ENCODE results near the gene ZC3H18. TPM values are rescaled to one million over a fixed set of nuclear protein-coding genes. Genes with fewer than 3 reads are reported as not detected.

ZC3H18 gene
- total RNA-seq, 1 experiment from 2014 or later = 21.0 TPM

DNA sequence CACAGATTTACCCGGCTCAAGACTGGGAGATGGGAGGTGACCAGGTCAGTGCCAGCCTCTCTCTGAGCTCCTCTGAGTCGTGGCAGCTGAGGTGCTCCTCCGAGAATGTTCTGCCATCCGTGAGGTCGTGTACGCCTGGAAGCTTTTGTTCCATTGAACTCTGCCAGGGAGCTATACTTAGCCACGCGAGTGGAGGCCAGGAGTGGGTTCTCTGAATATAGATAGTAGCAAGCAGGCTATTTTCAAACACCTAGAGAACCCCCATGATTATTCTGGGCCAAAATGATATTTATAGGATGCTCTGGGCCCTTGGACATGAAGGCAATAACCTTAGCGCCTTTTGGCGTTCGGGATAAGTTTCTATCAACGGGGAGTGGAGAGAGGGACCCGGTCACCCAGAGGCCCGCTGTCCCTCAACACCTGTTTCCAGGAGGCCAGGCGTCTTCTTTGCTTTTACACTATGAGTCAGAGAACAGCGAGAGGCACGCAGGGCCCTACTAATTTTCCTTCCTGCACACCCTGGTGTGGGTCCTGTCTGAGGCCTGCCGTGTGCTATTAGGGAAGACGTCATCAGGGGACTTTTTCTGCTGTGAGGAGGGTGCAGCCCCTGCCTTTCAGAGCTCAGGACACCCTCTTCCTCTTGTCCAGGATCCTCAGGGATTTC, 103.6 kb downstream of the ZC3H18 start:
- Histone ChIP-seq H3K27me3 (no peaks in the 10 kb centered on the region), H3K27ac (no peak overlapping the region), H3K4me1 (no peaks in the 10 kb centered on the region), H3K36me3 (no peaks in the 10 kb centered on the region), H3K9me3 (replicated peaks) (no peaks in the 10 kb centered on the region), H3K4me3 (no peak overlapping the region)
- peak in 1 of 2 experiments; percentile 27 for DNase-seq

DNA sequence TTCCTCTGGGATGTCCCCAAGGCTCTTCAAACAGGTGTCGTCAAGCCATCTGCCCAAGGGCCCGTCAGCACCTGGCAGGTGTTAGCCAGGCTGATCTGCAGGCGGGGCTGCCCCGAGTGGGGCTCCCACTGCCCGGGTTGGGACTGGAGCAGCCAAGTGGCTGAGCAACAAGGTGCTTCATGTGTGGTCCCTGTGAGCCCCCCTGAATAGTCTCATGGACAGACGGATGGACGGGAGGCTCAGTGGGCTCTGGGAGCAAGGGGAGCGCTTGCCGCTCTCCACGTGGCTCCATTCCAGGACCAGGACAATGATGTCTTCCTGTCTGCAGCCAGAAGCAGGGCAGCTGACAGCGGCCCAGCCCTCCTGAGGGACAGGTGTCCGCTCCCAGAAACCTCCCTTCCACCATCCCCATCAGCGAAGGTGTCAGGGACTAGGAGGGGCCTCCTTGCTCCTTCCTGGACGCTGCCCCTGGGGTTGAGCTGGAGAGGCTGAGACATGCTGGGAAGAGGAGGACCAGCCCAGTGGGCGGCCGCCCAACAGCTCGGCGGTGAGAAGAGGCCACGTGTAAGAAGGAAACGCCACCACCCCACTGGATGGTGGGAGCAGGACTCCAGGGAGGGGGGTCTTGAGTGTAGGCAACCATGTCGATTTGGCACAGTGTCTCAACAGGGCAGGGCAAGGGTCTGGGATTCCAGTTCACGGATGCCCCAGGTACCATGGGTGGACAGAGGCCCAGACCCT, 106.5 kb downstream of the ZC3H18 start:
- Histone ChIP-seq H3K36me3 (no peaks in the 10 kb centered on the region), H3K27me3 (no peaks in the 10 kb centered on the region), H3K27ac (no peak overlapping the region), H3K4me1 (no peaks in the 10 kb centered on the region), H3K9me3 (replicated peaks) (no peaks in the 10 kb centered on the region), H3K4me3 (no peak overlapping the region)
- no peak for DNase-seq

DNA sequence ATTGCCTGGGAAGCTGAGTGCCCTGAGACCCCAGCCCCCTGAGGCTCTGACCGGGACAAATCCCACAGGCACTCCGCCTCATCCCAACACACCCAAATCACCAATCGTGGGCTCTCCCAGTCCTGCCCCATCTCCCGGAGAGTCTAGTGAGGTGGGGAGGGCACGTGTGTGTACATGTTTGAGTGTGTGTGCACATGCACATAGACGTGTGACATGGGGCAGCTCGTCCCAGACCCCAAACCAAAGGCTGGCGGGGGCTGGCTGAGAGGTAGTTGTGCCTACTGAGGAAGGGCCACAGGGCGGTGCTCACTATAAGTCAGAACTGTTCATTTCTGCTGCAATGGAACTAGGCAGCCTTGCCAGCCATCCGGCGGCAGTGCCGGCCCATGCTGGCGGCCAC, 107.5 kb downstream of the ZC3H18 start:
- Histone ChIP-seq H3K27ac (no peak overlapping the region), H3K27me3 (no peaks in the 10 kb centered on the region), H3K4me1 (no peaks in the 10 kb centered on the region), H3K36me3 (no peaks in the 10 kb centered on the region), H3K4me3 (no peak overlapping the region), H3K9me3 (replicated peaks) (no peaks in the 10 kb centered on the region)
- no peak for DNase-seq

DNA sequence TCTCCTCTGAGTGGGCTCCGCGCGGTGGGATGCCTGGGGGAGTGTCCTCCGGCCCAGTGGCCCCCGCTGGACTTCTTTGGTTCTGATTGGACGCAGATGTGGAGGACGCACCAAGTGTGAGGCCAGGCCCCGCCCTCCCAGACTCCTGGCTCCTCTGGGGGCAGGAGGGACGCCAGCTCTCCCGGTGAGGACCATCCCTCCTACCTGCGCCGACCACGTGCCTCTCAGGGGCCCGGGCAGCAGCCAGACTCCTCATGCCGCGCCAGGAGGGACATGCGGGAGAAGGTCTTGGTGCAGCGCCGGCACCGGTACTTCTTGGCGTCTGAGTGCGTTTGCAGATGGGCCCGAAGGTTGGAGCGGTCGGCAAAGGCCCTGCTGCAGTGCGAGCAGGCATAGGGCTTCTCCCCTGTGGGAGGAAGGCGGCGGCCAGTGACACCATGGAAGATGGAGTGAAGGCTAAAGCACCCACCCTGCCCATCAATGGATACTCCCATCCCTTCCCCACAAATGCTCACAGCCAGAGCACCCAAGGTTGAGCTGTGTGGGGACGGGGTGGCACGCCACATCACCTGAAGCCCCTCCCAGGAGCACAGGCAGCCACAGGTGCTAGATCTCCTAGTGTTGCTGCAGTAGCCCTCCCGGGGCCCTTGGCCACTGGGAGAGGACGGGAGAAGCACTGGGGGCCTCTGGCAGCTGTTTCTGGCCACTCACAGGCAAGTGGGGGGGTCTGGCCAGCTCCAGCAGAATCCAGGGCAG, 108.2 kb downstream of the ZC3H18 start:
- no peaks in the 10 kb centered on the region for H3K4me1 ChIP-seq

GRCh38 chr16:88680554-88681083, 110.4 kb downstream of the ZC3H18 start:
- Histone ChIP-seq H3K9me3 (replicated peaks) (no peaks in the 10 kb centered on the region), H3K36me3 (no peaks in the 10 kb centered on the region), H3K4me1 (peaks cover 5% of the 10 kb centered on the region; the same call in 1 of the 2 replicates), H3K4me3 (no peak overlapping the region), H3K27ac (no peak overlapping the region), H3K27me3 (no peaks in the 10 kb centered on the region)
- DNase-seq = no peak

More for the DNA sequence above, 108.2 kb downstream of the ZC3H18 start:
- H3K27ac ChIP-seq = no peak overlapping the region
- no peak for DNase-seq
- no peak overlapping the region for H3K4me3 ChIP-seq
- no peaks in the 10 kb centered on the region for H3K9me3 ChIP-seq (replicated peaks)
- no peaks in the 10 kb centered on the region for H3K27me3 ChIP-seq
- no peaks in the 10 kb centered on the region for H3K36me3 ChIP-seq

DNA sequence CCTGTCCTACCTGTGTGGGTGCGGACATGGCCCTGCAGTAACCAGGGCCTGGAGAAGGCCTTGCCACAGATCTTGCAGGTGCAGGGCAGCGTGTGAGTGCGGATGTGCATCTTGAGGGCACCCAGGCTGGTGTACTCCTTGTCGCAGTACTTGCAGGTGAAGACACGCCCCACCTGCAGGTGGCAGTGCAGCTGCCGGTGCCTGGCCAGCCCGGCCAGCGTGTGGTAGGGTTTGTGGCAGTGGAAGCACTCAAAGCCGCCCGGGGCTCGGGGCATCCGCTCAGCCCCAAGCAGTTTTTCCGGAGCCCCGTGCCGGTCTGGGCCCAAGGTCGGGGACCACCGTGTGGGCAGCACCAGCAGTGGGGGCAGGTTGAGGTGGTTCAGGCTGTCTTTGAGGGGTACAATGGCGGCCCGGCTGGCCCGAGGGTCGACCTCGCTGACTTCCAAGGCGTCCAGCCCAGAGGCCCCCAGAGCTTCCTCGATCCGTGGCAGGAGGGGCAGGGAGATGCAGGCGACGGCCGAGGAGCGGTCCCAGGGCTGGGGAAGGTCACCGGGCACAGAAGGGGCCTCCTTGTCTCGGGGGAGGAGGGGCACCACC, 111.0 kb downstream of the ZC3H18 start:
- DNase-seq = no peak
- H3K4me3 ChIP-seq = no peak overlapping the region
- peaks cover 5% of the 10 kb centered on the region; the same call in 1 of the 2 replicates for H3K4me1 ChIP-seq
- H3K9me3 ChIP-seq (replicated peaks) = no peaks in the 10 kb centered on the region
- H3K36me3 ChIP-seq = no peaks in the 10 kb centered on the region
- H3K27me3 ChIP-seq = no peaks in the 10 kb centered on the region
- no peak overlapping the region for H3K27ac ChIP-seq

Other genes with a start within 250 kb of the ZC3H18 start
- not detected in 2 replicates for gene ZNF469, start 187.4 kb upstream of the ZC3H18 start, total RNA-seq (2014; rRNA removed; shearing (Covaris generic))
- gene ZFPM1, start 117.1 kb upstream of the ZC3H18 start, total RNA-seq (2014; rRNA removed; shearing (Covaris generic)) = 0.56 and 0.85 TPM in 2 replicates
- gene IL17C, start 68.2 kb downstream of the ZC3H18 start, total RNA-seq (2014; rRNA removed; shearing (Covaris generic)) = not detected in 2 replicates
- 0.24 and 0.76 TPM in 2 replicates for gene CYBA, start 80.7 kb downstream of the ZC3H18 start, total RNA-seq (2014; rRNA removed; shearing (Covaris generic))
- gene MVD, start 92.7 kb downstream of the ZC3H18 start, total RNA-seq (2014; rRNA removed; shearing (Covaris generic)) = 12.6 and 21.0 TPM in 2 replicates
- gene SNAI3, start 116.1 kb downstream of the ZC3H18 start, total RNA-seq (2014; rRNA removed; shearing (Covaris generic)) = 0.47 and 0.56 TPM in 2 replicates
- gene RNF166, start 136.0 kb downstream of the ZC3H18 start, total RNA-seq (2014; rRNA removed; shearing (Covaris generic)) = 10.4 and 10.7 TPM in 2 replicates
- 10.3 and 11.5 TPM in 2 replicates for gene CTU2, start 136.1 kb downstream of the ZC3H18 start, total RNA-seq (2014; rRNA removed; shearing (Covaris generic))
- 23.8 and 28.1 TPM in 2 replicates for gene PIEZO1, start 214.8 kb downstream of the ZC3H18 start, total RNA-seq (2014; rRNA removed; shearing (Covaris generic))
- 24.3 and 27.2 TPM in 2 replicates for gene CDT1, start 233.4 kb downstream of the ZC3H18 start, total RNA-seq (2014; rRNA removed; shearing (Covaris generic))
- 43.4 and 46.5 TPM in 2 replicates for gene APRT, start 241.5 kb downstream of the ZC3H18 start, total RNA-seq (2014; rRNA removed; shearing (Covaris generic))

All from SJCRH30 (cell line).